NT2/D1 (cell line): ENCODE results near the gene WNT3A.

Experiments used
- SUZ12 ChIP-seq: IDR thresholded peaks from 2 replicates; pipeline ENCODE4 v1.6.1; 2011; ENCODE audit not compliant: insufficient read length, insufficient read depth; ENCODE audit errors: extremely low read depth
- YY1 ChIP-seq: IDR thresholded peaks from 2 replicates; pipeline ENCODE4 v1.6.1; 2011; ENCODE audit not compliant: insufficient read length, insufficient read depth
- ZNF274 ChIP-seq: IDR thresholded peaks from 2 replicates; pipeline ENCODE4 v1.6.1; 2011; ENCODE audit warnings: mild to moderate bottlenecking, low read depth, low read length

- TF ChIP-seq ZNF274 (no peak), SUZ12 (no peak), YY1 (no peak)
Observed at GRCh38 chr1:228068359-228068758, 61.6 kb downstream of the WNT3A start.
